Neural crest cell (in vitro differentiated cells): Measurements from ENCODE around the gene BAD. TPM values are rescaled to one million over a fixed set of nuclear protein-coding genes. Genes with fewer than 3 reads are reported as not detected.

Experiments
- DNase-seq: peaks from one replicate; pipeline ENCODE4 v3.0.0; 2021; ENCODE audit warnings: low read depth, mixed read lengths, low spot score
- H3K27ac Mint-ChIP-seq: one replicate; pipeline ENCODE4 v1.8.0; 2021; ENCODE audit warnings: mild to moderate bottlenecking, mixed read lengths; ENCODE audit not compliant: unreplicated experiment
- H3K27me3 Mint-ChIP-seq: 2 replicates; pipeline ENCODE4 v1.8.0; 2021; ENCODE audit warnings: low read depth, mild to moderate bottlenecking, mixed read lengths
- H3K36me3 Mint-ChIP-seq: 2 replicates; pipeline ENCODE4 v1.8.0; 2021; ENCODE audit warnings: low read depth, mild to moderate bottlenecking, mixed read lengths
- H3K4me1 Mint-ChIP-seq: 2 replicates; pipeline ENCODE4 v1.8.0; 2021; ENCODE audit warnings: mixed read lengths
- H3K4me3 Mint-ChIP-seq: one replicate; pipeline ENCODE4 v1.8.0; 2021; ENCODE audit warnings: mild to moderate bottlenecking, mixed read lengths
- H3K9me3 Mint-ChIP-seq: 2 replicates; pipeline ENCODE4 v1.8.0; 2021; ENCODE audit warnings: mixed read lengths
- CTCF ChIP-seq: fragments of 200-600 bp; sonication (generic); conservative IDR thresholded peaks from 2 replicates; pipeline ENCODE4 v1.5.0; 2021; ENCODE audit warnings: antibody characterized with exemption, mild to moderate bottlenecking
- total RNA-seq: library from RNA; stranded (reverse); gene quantifications from 2 replicates; pipeline ENCODE4 v1.2.1, GENCODE V29; 2021

The BAD gene
- total RNA-seq, 1 donor from 2014 or later: 47.1 TPM

- H3K27me3 Mint-ChIP-seq: no peaks in the 10 kb centered on the region
- DNase-seq: no peak
- H3K4me1 Mint-ChIP-seq: peaks cover 18% of the 10 kb centered on the region
- H3K27ac Mint-ChIP-seq: peak overlapping the region; percentile 71
- no peaks in the 10 kb centered on the region for H3K36me3 Mint-ChIP-seq
- H3K9me3 Mint-ChIP-seq: no peaks in the 10 kb centered on the region
- TF ChIP-seq CTCF: no peak
- H3K4me3 Mint-ChIP-seq: peak overlapping the region; percentile 91
Measured at GRCh38 chr11:64224151-64224890, 60.1 kb downstream of the BAD start.

- no peak overlapping the region for H3K4me3 Mint-ChIP-seq
- H3K9me3 Mint-ChIP-seq: no peaks in the 10 kb centered on the region
- H3K4me1 Mint-ChIP-seq: peaks cover 17% of the 10 kb centered on the region
- H3K36me3 Mint-ChIP-seq: no peaks in the 10 kb centered on the region
- DNase-seq: no peak
- no peak for TF ChIP-seq CTCF
- H3K27ac Mint-ChIP-seq: no peak overlapping the region
- H3K27me3 Mint-ChIP-seq: no peaks in the 10 kb centered on the region
Measured at GRCh38 chr11:64223001-64223651, 61.3 kb downstream of the BAD start.

GRCh38 chr11:64222651-64223000 lies 61.8 kb downstream of the BAD start:
- Mint-ChIP-seq H3K9me3 (no peaks in the 10 kb centered on the region), H3K4me3 (no peak overlapping the region), H3K27ac (no peak overlapping the region), H3K4me1 (peaks cover 17% of the 10 kb centered on the region), H3K36me3 (no peaks in the 10 kb centered on the region), H3K27me3 (no peaks in the 10 kb centered on the region)
- no peak for TF ChIP-seq CTCF
- DNase-seq: no peak

GRCh38 chr11:64220798-64221197 lies 63.7 kb downstream of the BAD start:
- TF ChIP-seq CTCF: no peak

GRCh38 chr11:64220271-64220670 lies 64.2 kb downstream of the BAD start:
- no peak for TF ChIP-seq CTCF
- Mint-ChIP-seq H3K27ac (no peak overlapping the region), H3K36me3 (no peaks in the 10 kb centered on the region), H3K27me3 (no peaks in the 10 kb centered on the region), H3K4me1 (peaks cover 4% of the 10 kb centered on the region), H3K9me3 (no peaks in the 10 kb centered on the region), H3K4me3 (no peak overlapping the region)
- DNase-seq: no peak

More at GRCh38 chr11:64220798-64221197, 63.7 kb downstream of the BAD start:
- H3K4me1 Mint-ChIP-seq: peaks cover 9% of the 10 kb centered on the region
- no peak for DNase-seq
- no peaks in the 10 kb centered on the region for H3K27me3 Mint-ChIP-seq
- H3K27ac Mint-ChIP-seq: no peak overlapping the region
- no peak overlapping the region for H3K4me3 Mint-ChIP-seq
- no peaks in the 10 kb centered on the region for H3K9me3 Mint-ChIP-seq
- H3K36me3 Mint-ChIP-seq: no peaks in the 10 kb centered on the region

Other genes starting within 250 kb of the BAD start
- gene FLRT1, start 248.7 kb downstream of the BAD start, total RNA-seq: 2.4 and 3.0 TPM in 2 replicates
- 22.1 and 26.1 TPM in 2 replicates for gene MACROD1, start 118.6 kb downstream of the BAD start, total RNA-seq
- 294 and 296 TPM in 2 replicates for gene STIP1, start 98.5 kb downstream of the BAD start, total RNA-seq
- 2.8 and 3.8 TPM in 2 replicates for gene FERMT3, start 77.9 kb downstream of the BAD start, total RNA-seq
- gene TRPT1, start 58.5 kb downstream of the BAD start, total RNA-seq: 40.2 and 43.2 TPM in 2 replicates
- 35.7 and 40.8 TPM in 2 replicates for gene NUDT22, start 58.4 kb downstream of the BAD start, total RNA-seq
- gene DNAJC4, start 54.1 kb downstream of the BAD start, total RNA-seq: 27.2 TPM in 2 replicates
- gene VEGFB, start 50.1 kb downstream of the BAD start, total RNA-seq: 61.2 and 62.7 TPM in 2 replicates
- 29.2 and 33.7 TPM in 2 replicates for gene FKBP2, start 43.6 kb downstream of the BAD start, total RNA-seq
- gene PPP1R14B, start 37.7 kb downstream of the BAD start, total RNA-seq: 286 and 296 TPM in 2 replicates
- 36.4 and 40.5 TPM in 2 replicates for gene PLCB3, start 33.1 kb downstream of the BAD start, total RNA-seq
- 55.9 and 61.4 TPM in 2 replicates for gene GPR137, start 1.2 kb upstream of the BAD start, total RNA-seq
- not detected in 2 replicates for gene KCNK4, start 6.6 kb upstream of the BAD start, total RNA-seq
- not detected in 2 replicates for gene CATSPERZ, start 15.7 kb upstream of the BAD start, total RNA-seq
- gene ESRRA, start 20.9 kb upstream of the BAD start, total RNA-seq: 33.8 and 34.7 TPM in 2 replicates
- gene TRMT112, start 32.9 kb upstream of the BAD start, total RNA-seq: 201 and 207 TPM in 2 replicates
- 148 and 168 TPM in 2 replicates for gene PRDX5, start 33.5 kb upstream of the BAD start, total RNA-seq
- 0.91 and 1.1 TPM in 2 replicates for gene CCDC88B, start 55.5 kb upstream of the BAD start, total RNA-seq
- gene RPS6KA4, start 74.5 kb upstream of the BAD start, total RNA-seq: 12.6 and 17.6 TPM in 2 replicates